Skeletal muscle cell (primary cell): ENCODE results near the gene SLC16A6.
"Not testable (repeated sequence)": the region's sequence is repeated elsewhere in the genome, so short reads cannot be mapped to it uniquely, and the experiment has no call there.

ENCODE experiments used
- DNase-seq: peaks from one replicate; pipeline ENCODE4 v3.0.0-alpha.2; 2010; ENCODE audit warnings: low read depth
- H3K4me3 ChIP-seq: 2 replicates; pipeline ENCODE4 v1.5.1; 2011; ENCODE audit warnings: low read depth, mild to moderate bottlenecking, control low read depth, low read length, moderate library complexity

The SLC16A6 gene

GRCh38 chr17:68255731-68256538 lies 35.0 kb downstream of the SLC16A6 start:
- no peak for DNase-seq
- H3K4me3 ChIP-seq: no peak overlapping the region

- H3K4me3 ChIP-seq: no peak overlapping the region
- no peak for DNase-seq
Observed at GRCh38 chr17:68255151-68255550, 35.8 kb downstream of the SLC16A6 start.

GRCh38 chr17:68253426-68253825 lies 37.5 kb downstream of the SLC16A6 start:
- DNase-seq: not testable (repeated sequence)

GRCh38 chr17:68249354-68249765 lies 41.6 kb downstream of the SLC16A6 start:
- no peak for DNase-seq
- no peak overlapping the region for H3K4me3 ChIP-seq

More at GRCh38 chr17:68253426-68253825, 37.5 kb downstream of the SLC16A6 start:
- H3K4me3 ChIP-seq: not testable (repeated sequence)

- peak overlapping the region; percentile 74 for H3K4me3 ChIP-seq
- DNase-seq: no peak
Observed at GRCh38 chr17:68248891-68249290, 42.0 kb downstream of the SLC16A6 start.

GRCh38 chr17:68248199-68248825 lies 42.6 kb downstream of the SLC16A6 start:
- DNase-seq: peak; percentile 15
- peak overlapping the region; percentile 74 for H3K4me3 ChIP-seq

GRCh38 chr17:68247445-68248198 lies 43.3 kb downstream of the SLC16A6 start, which contains the start of gene AMZ2:
Gene AMZ2, plus strand, starts transcription at chr17:68248043. Its CDS starts 2,145 bp downstream, at chr17:68250188.
- peak within 1 kb of the TSS; percentile 74 for H3K4me3 ChIP-seq
- peak; percentile 80 for DNase-seq

GRCh38 chr17:68246271-68247028 lies 44.5 kb downstream of the SLC16A6 start:
- no peak for DNase-seq
- H3K4me3 ChIP-seq: no peak overlapping the region

- H3K4me3 ChIP-seq: no peak overlapping the region
- DNase-seq: no peak
Observed at GRCh38 chr17:68239632-68240366, 51.1 kb downstream of the SLC16A6 start.

- no peak overlapping the region for H3K4me3 ChIP-seq
- DNase-seq: no peak
Observed at GRCh38 chr17:68238871-68239253, 52.1 kb downstream of the SLC16A6 start.

GRCh38 chr17:68238164-68238870 lies 52.6 kb downstream of the SLC16A6 start:
- H3K4me3 ChIP-seq: no peak overlapping the region
- no peak for DNase-seq

- H3K4me3 ChIP-seq, DNase-seq: not testable (repeated sequence)
Observed at GRCh38 chr17:68237369-68238163, 53.4 kb downstream of the SLC16A6 start.

GRCh38 chr17:68235336-68235791 lies 55.6 kb downstream of the SLC16A6 start:
- not testable (repeated sequence) for DNase-seq, H3K4me3 ChIP-seq

GRCh38 chr17:68234726-68235335 lies 56.1 kb downstream of the SLC16A6 start:
- not testable (repeated sequence) for H3K4me3 ChIP-seq
- DNase-seq: peak; percentile 9

GRCh38 chr17:68232741-68233140 lies 58.2 kb downstream of the SLC16A6 start:
- DNase-seq: peak; percentile 10
- H3K4me3 ChIP-seq: not testable (repeated sequence)

GRCh38 chr17:68231541-68231940 lies 59.4 kb downstream of the SLC16A6 start:
- no peak overlapping the region for H3K4me3 ChIP-seq
- DNase-seq: no peak

- not testable (repeated sequence) for H3K4me3 ChIP-seq, DNase-seq
Observed at GRCh38 chr17:68231131-68231530, 59.8 kb downstream of the SLC16A6 start.
